HCT116 (cell line): ENCODE data around the gene TMEM61. TPM values are rescaled to one million over a fixed set of nuclear protein-coding genes. Genes with fewer than 3 reads are reported as not detected.

ENCODE experiments used
- ATAC-seq: fragments of 200-7000 bp; cut with Tn5 transposase; 2 replicates; pipeline ENCODE4 v1.9.1; 2020; ENCODE audit warnings: mild to moderate bottlenecking, moderate library complexity
- BruUV-seq: library from RNA; stranded (reverse); fragments of 400-500 nt; replicated peaks from 2 replicates; lab custom pipeline; 2021; lab: Mats Ljungman, UMichigan
- CTCF ChIA-PET: fragments of 300-600 bp; sonication (Branson Sonifier 250); formaldehyde crosslinking; loops from one replicate; lab custom pipeline; 2021; ENCODE audit warnings: antibody characterized with exemption; lab: Charles Lee
- POLR2A ChIA-PET: fragments of 300-600, 350-600 bp; sonication (Branson Sonifier 250); formaldehyde crosslinking; loops from one replicate; lab custom pipeline; 2021; ENCODE audit warnings: antibody characterized with exemption; lab: Charles Lee
- RAD21 ChIA-PET, 2 experiments: fragments of 300-600 bp; sonication (Branson Sonifier 250); formaldehyde crosslinking; loops; one replicate each; lab custom pipeline; 2023; ENCODE audit warnings: low total read pairs in 2 of 2; ENCODE audit not compliant: uncharacterized antibody in 2 of 2, unreplicated experiment in 2 of 2, low non-redundant PET in 1 of 2; lab: Charles Lee
- DNase-seq: peaks from one replicate; pipeline ENCODE4 v3.0.0-alpha.2; 2010; ENCODE audit warnings: low read depth, low spot score
- H2AFZ ChIP-seq: fragments of 200-600 bp; shearing (Covaris generic), sonication (generic); 2 replicates; pipeline ENCODE4 v1.6.1; 2017; ENCODE audit warnings: low read depth, mixed run types, mixed read lengths, antibody characterized with exemption, low read length; ENCODE audit not compliant: poor library complexity, severe bottlenecking
- H3K27ac ChIP-seq: 2 replicates; pipeline ENCODE4 v1.5.1; 2012; ENCODE audit warnings: low read depth, low read length
- H3K27me3 ChIP-seq: fragments of 200-600 bp; sonication (generic); 2 replicates; pipeline ENCODE4 v1.6.1; 2016; ENCODE audit warnings: mixed run types, low read length, mixed read lengths; ENCODE audit not compliant: insufficient read depth
- H3K36me3 ChIP-seq, 2 experiments: fragments of 200-500 bp in 1 of 2; fragments of 200-600 bp in 1 of 2; sonication (Bioruptor generic) in 1 of 2; sonication (generic) in 1 of 2; 2 replicates each; pipeline versions ENCODE4 v1.5.1 to v1.6.1; 2014 to 2016; ENCODE audit warnings: low read length in 2 of 2, inconsistent platforms in 1 of 2, mixed read lengths in 1 of 2, mixed run types in 1 of 2; ENCODE audit not compliant: insufficient read depth in 2 of 2, control insufficient read depth in 1 of 2
- H3K4me1 ChIP-seq, 2 experiments: fragments of 200-600 bp in 1 of 2; sonication (generic) in 1 of 2; 2 replicates each; pipeline versions ENCODE4 v1.5.1 to v1.6.1; 2012 to 2017; ENCODE audit warnings: low read length in 2 of 2, inconsistent platforms in 1 of 2, mild to moderate bottlenecking in 1 of 2, mixed read lengths in 1 of 2, mixed run types in 1 of 2, moderate library complexity in 1 of 2; ENCODE audit not compliant: insufficient read depth in 2 of 2, control insufficient read depth in 1 of 2
- H3K4me2 ChIP-seq: fragments of 200-600 bp; sonication (generic); 2 replicates; pipeline ENCODE4 v1.6.1; 2017; ENCODE audit warnings: mixed run types, low read length, mixed read lengths
- H3K4me3 ChIP-seq, 2 experiments: fragments of 200-600 bp in 1 of 2; sonication (generic) in 1 of 2; replicated peaks in 1 of 2; 2 replicates each; pipeline ENCODE4 v1.5.1; 2011 to 2016; ENCODE audit warnings: low read length in 2 of 2, control low read depth in 1 of 2, low read depth in 1 of 2, mild to moderate bottlenecking in 1 of 2, mixed read lengths in 1 of 2, mixed run types in 1 of 2
- H3K79me2 ChIP-seq: fragments of 200-600 bp; sonication (generic); 2 replicates; pipeline ENCODE4 v1.6.1; 2017; ENCODE audit warnings: mild to moderate bottlenecking, mixed run types, low read length, moderate library complexity, mixed read lengths; ENCODE audit not compliant: insufficient read depth
- H3K9ac ChIP-seq: fragments of 200-600 bp; sonication (generic); 2 replicates; pipeline ENCODE4 v1.6.1; 2016; ENCODE audit warnings: low read length, mixed read lengths
- H3K9me2 ChIP-seq: fragments of 200-600 bp; sonication (generic), shearing (Covaris generic); 2 replicates; pipeline ENCODE4 v1.6.1; 2017; ENCODE audit warnings: mixed run types, mild to moderate bottlenecking, moderate library complexity; ENCODE audit not compliant: insufficient read depth
- H3K9me3 ChIP-seq, 2 experiments: fragments of 200-500 bp in 1 of 2; fragments of 200-600 bp in 1 of 2; sonication (Bioruptor generic) in 1 of 2; sonication (generic) in 1 of 2; 2 replicates each; pipeline ENCODE4 v1.6.1; 2014 to 2017; ENCODE audit warnings: low read length in 2 of 2, mixed read lengths in 2 of 2, inconsistent platforms in 1 of 2, low read depth in 1 of 2, mild to moderate bottlenecking in 1 of 2, mixed run types in 1 of 2, moderate library complexity in 1 of 2; ENCODE audit not compliant: control insufficient read depth in 1 of 2, insufficient read depth in 1 of 2
- H4K20me1 ChIP-seq: fragments of 200-600 bp; sonication (generic), shearing (Covaris generic); 2 replicates; pipeline ENCODE4 v1.6.1; 2017; ENCODE audit warnings: mixed run types, mild to moderate bottlenecking, moderate library complexity; ENCODE audit not compliant: insufficient read depth
- CBX3 ChIP-seq: IDR thresholded peaks from 2 replicates; pipeline ENCODE4 v1.6.1; 2012; ENCODE audit warnings: low read depth
- CEBPB ChIP-seq: IDR thresholded peaks from 2 replicates; pipeline ENCODE4 v1.6.1; 2012; ENCODE audit warnings: low read depth
- CTCF ChIP-seq, 3 experiments: fragments of 200-600 bp in 1 of 3; sonication (generic) in 1 of 3; IDR thresholded peaks in 2 of 3; conservative IDR thresholded peaks in 1 of 3; 2 replicates each; pipeline ENCODE4 v1.5.1; 2012 to 2017; ENCODE audit warnings: low read depth in 2 of 3, low read length in 2 of 3, antibody characterized with exemption in 1 of 3, borderline replicate concordance in 1 of 3, control low read depth in 1 of 3, mild to moderate bottlenecking in 1 of 3, mixed read lengths in 1 of 3, mixed run types in 1 of 3, moderate library complexity in 1 of 3; ENCODE audit not compliant: insufficient read depth in 1 of 3
- EGR1 ChIP-seq: IDR thresholded peaks from 2 replicates; pipeline ENCODE4 v1.6.1; 2012; ENCODE audit warnings: low read depth
- ELF1 ChIP-seq: IDR thresholded peaks from 2 replicates; pipeline ENCODE4 v1.6.1; 2012; ENCODE audit warnings: low read depth, borderline replicate concordance
- EZH2phosphoT487 ChIP-seq: fragments of 200-600 bp; IDR thresholded peaks from 2 replicates; pipeline ENCODE4 v1.6.1; 2018; ENCODE audit warnings: antibody characterized with exemption, borderline replicate concordance
- FOSL1 ChIP-seq: IDR thresholded peaks from 2 replicates; pipeline ENCODE4 v1.6.1; 2012; ENCODE audit warnings: low read depth
- JUND ChIP-seq: IDR thresholded peaks from 2 replicates; pipeline ENCODE4 v1.6.1; 2012
- POLR2A ChIP-seq: IDR thresholded peaks from 2 replicates; pipeline ENCODE4 v1.7.0; 2011; ENCODE audit warnings: borderline replicate concordance; ENCODE audit not compliant: insufficient read depth, insufficient read length; ENCODE audit errors: extremely low read depth
- REST ChIP-seq: IDR thresholded peaks from 2 replicates; pipeline ENCODE4 v1.6.1; 2012; ENCODE audit warnings: low read depth
- SIN3A ChIP-seq: IDR thresholded peaks from 2 replicates; pipeline ENCODE4 v1.6.1; 2012; ENCODE audit warnings: low read depth
- TCF7L2 ChIP-seq: IDR thresholded peaks from 2 replicates; pipeline ENCODE4 v1.7.0; 2011; ENCODE audit warnings: borderline replicate concordance, inconsistent platforms; ENCODE audit not compliant: insufficient read depth, insufficient read length; ENCODE audit errors: extremely low read depth
- ZBTB33 ChIP-seq: IDR thresholded peaks from 2 replicates; pipeline ENCODE4 v1.6.1; 2011; ENCODE audit warnings: mild to moderate bottlenecking, low read length, moderate library complexity; ENCODE audit not compliant: insufficient replicate concordance; ENCODE audit errors: extremely low read depth
- ZFX ChIP-seq: fragments of 450-650 bp; IDR thresholded peaks from 2 replicates; pipeline ENCODE4 v1.6.1; 2017
- ZNF274 ChIP-seq: fragments of 200-500 bp; sonication (Bioruptor generic); IDR thresholded peaks from 2 replicates; pipeline ENCODE4 v1.6.1; 2014; ENCODE audit warnings: mild to moderate bottlenecking, low read depth, low read length, inconsistent platforms
- intact Hi-C: fragments of 100-400 bp; cut with micrococcal nuclease; formaldehyde crosslinking; loops from 2 replicates; pipeline ENCODE4 v1.10.0; 2022
- total RNA-seq: library from RNA; stranded (reverse); gene quantifications from one replicate; pipeline ENCODE4 v1.2.1, GENCODE V29; 2021; ENCODE audit not compliant: unreplicated experiment

TMEM61 gene
- total RNA-seq, 1 experiment from 2014 or later = 4.4 TPM

GRCh38 chr1:54989968-54990810, 9.8 kb downstream of the TMEM61 start:
- peaks cover 0 to 4% of the 10 kb centered on the region in 2 experiments; a peak in 1 of 4 replicates for H3K4me1 ChIP-seq
- ChIA-PET POLR2A (no interaction called here), RAD21 (no interaction called here), CTCF (interaction anchor here (2.1 to 2.4 kb wide), 2 partner anchors 39 to 45 kb away, joined by 12 to 15 read pairs; no protein-coding TSS in a partner anchor)
- no TSS peak for BruUV-seq
- H3K4me2 ChIP-seq = no peak overlapping the region
- no peaks in the 10 kb centered on the region for H3K9me3 ChIP-seq
- no peak overlapping the region for H3K27ac ChIP-seq
- H4K20me1 ChIP-seq = no peaks in the 10 kb centered on the region
- TF ChIP-seq EGR1 = no peak
- no peak for TF ChIP-seq POLR2A
- no peak for TF ChIP-seq CBX3
- TF ChIP-seq ZBTB33 = no peak
- no peak for TF ChIP-seq ELF1
- no peak for TF ChIP-seq TCF7L2
- TF ChIP-seq EZH2phosphoT487 = no peak
- no peak for TF ChIP-seq CEBPB
- no peak for TF ChIP-seq ZFX
- TF ChIP-seq REST = no peak
- no peak for TF ChIP-seq JUND
- TF ChIP-seq SIN3A = no peak
- TF ChIP-seq FOSL1 = no peak
- TF ChIP-seq ZNF274 = no peak
- no peak for TF ChIP-seq CTCF (IDR thresholded peaks at IDR 0.05 in 2 of 3, conservative IDR thresholded peaks at IDR 0.05 in 1 of 3; ENCODE audit: borderline replicate concordance in 1 of 3, insufficient read depth in 1 of 3, low read depth in 2 of 3, low read length in 2 of 3)
- H3K79me2 ChIP-seq = no peaks in the 10 kb centered on the region
- intact Hi-C loops = no loop called here
- H3K27me3 ChIP-seq = no peaks in the 10 kb centered on the region
- no peak overlapping the region for H3K4me3 ChIP-seq
- ATAC-seq = no peak
- no peak overlapping the region for H2AFZ ChIP-seq
- no peaks in the 10 kb centered on the region for H3K36me3 ChIP-seq
- no peaks in the 10 kb centered on the region for H3K9me2 ChIP-seq
- DNase-seq = no peak
- no peak overlapping the region for H3K9ac ChIP-seq
